IPS-18a (cell line): ENCODE results near the gene SORBS1.
A peak's percentile ranks its signal among the peaks of the same experiment; 100 is the strongest.

Source experiments
- H3K27ac ChIP-seq: one replicate; pipeline ENCODE4 v1.5.1; 2013; ENCODE audit warnings: low read length
- H3K27me3 ChIP-seq: one replicate; pipeline ENCODE4 v1.6.1; 2013; ENCODE audit warnings: mild to moderate bottlenecking, low read length; ENCODE audit not compliant: control insufficient read depth, insufficient read depth
- H3K36me3 ChIP-seq: one replicate; pipeline ENCODE4 v1.6.1; 2013; ENCODE audit warnings: low read depth, low read length; ENCODE audit not compliant: control insufficient read depth
- H3K4me1 ChIP-seq: one replicate; pipeline ENCODE4 v1.6.1; 2013; ENCODE audit warnings: low read depth, low read length; ENCODE audit not compliant: control insufficient read depth
- H3K4me3 ChIP-seq: one replicate; pipeline ENCODE4 v1.5.1; 2013; ENCODE audit warnings: low read length
- H3K9ac ChIP-seq: one replicate; pipeline ENCODE4 v1.6.1; 2013; ENCODE audit warnings: mild to moderate bottlenecking, low read length, moderate library complexity
- H3K9me3 ChIP-seq: one replicate; pipeline ENCODE4 v1.6.1; 2013; ENCODE audit warnings: low read depth, low read length; ENCODE audit not compliant: control insufficient read depth

SORBS1 gene

GRCh38 chr10:95422233-95422632, 138.9 kb downstream of the SORBS1 start:
- no peaks in the 10 kb centered on the region for H3K4me1 ChIP-seq
- no peak overlapping the region for H3K27ac ChIP-seq
- peaks cover 9% of the 10 kb centered on the region for H3K36me3 ChIP-seq
- no peak overlapping the region for H3K4me3 ChIP-seq
- H3K27me3 ChIP-seq: no peaks in the 10 kb centered on the region
- no peaks in the 10 kb centered on the region for H3K9me3 ChIP-seq
- no peak overlapping the region for H3K9ac ChIP-seq

- no peaks in the 10 kb centered on the region for H3K9me3 ChIP-seq
- H3K27me3 ChIP-seq: no peaks in the 10 kb centered on the region
- H3K4me3 ChIP-seq: no peak overlapping the region
- H3K36me3 ChIP-seq: peaks cover 6% of the 10 kb centered on the region
- no peaks in the 10 kb centered on the region for H3K4me1 ChIP-seq
- no peak overlapping the region for H3K27ac ChIP-seq
- H3K9ac ChIP-seq: no peak overlapping the region
Measured at GRCh38 chr10:95421782-95422181, 139.4 kb downstream of the SORBS1 start.

GRCh38 chr10:95419399-95419798, 141.8 kb downstream of the SORBS1 start:
- no peak overlapping the region for H3K9ac ChIP-seq
- H3K27ac ChIP-seq: no peak overlapping the region
- no peaks in the 10 kb centered on the region for H3K9me3 ChIP-seq
- no peaks in the 10 kb centered on the region for H3K4me1 ChIP-seq
- peaks cover 6% of the 10 kb centered on the region for H3K36me3 ChIP-seq
- no peaks in the 10 kb centered on the region for H3K27me3 ChIP-seq
- no peak overlapping the region for H3K4me3 ChIP-seq

- H3K4me3 ChIP-seq: no peak overlapping the region
- no peak overlapping the region for H3K27ac ChIP-seq
- peaks cover 6% of the 10 kb centered on the region for H3K36me3 ChIP-seq
- no peaks in the 10 kb centered on the region for H3K27me3 ChIP-seq
- H3K4me1 ChIP-seq: no peaks in the 10 kb centered on the region
- no peak overlapping the region for H3K9ac ChIP-seq
- no peaks in the 10 kb centered on the region for H3K9me3 ChIP-seq
Measured at GRCh38 chr10:95416973-95417372, 144.2 kb downstream of the SORBS1 start.

- H3K4me1 ChIP-seq: no peaks in the 10 kb centered on the region
- no peak overlapping the region for H3K27ac ChIP-seq
- H3K27me3 ChIP-seq: no peaks in the 10 kb centered on the region
- H3K9ac ChIP-seq: no peak overlapping the region
- H3K9me3 ChIP-seq: no peaks in the 10 kb centered on the region
- no peak overlapping the region for H3K4me3 ChIP-seq
- H3K36me3 ChIP-seq: peaks cover 6% of the 10 kb centered on the region
Measured at GRCh38 chr10:95416270-95416669, 144.9 kb downstream of the SORBS1 start.

- no peak overlapping the region for H3K27ac ChIP-seq
- H3K36me3 ChIP-seq: peaks cover 4% of the 10 kb centered on the region
- no peak overlapping the region for H3K9ac ChIP-seq
- H3K9me3 ChIP-seq: no peaks in the 10 kb centered on the region
- peaks cover 3% of the 10 kb centered on the region for H3K4me1 ChIP-seq
- H3K27me3 ChIP-seq: no peaks in the 10 kb centered on the region
- no peak overlapping the region for H3K4me3 ChIP-seq
Measured at GRCh38 chr10:95415621-95416031, 145.5 kb downstream of the SORBS1 start.

GRCh38 chr10:95414844-95415485, 146.2 kb downstream of the SORBS1 start:
- Histone ChIP-seq H3K4me1 (peaks cover 9% of the 10 kb centered on the region), H3K27me3 (no peaks in the 10 kb centered on the region), H3K36me3 (no peaks in the 10 kb centered on the region), H3K9ac (no peak overlapping the region), H3K27ac (no peak overlapping the region), H3K4me3 (no peak overlapping the region), H3K9me3 (no peaks in the 10 kb centered on the region)

- no peaks in the 10 kb centered on the region for H3K9me3 ChIP-seq
- H3K36me3 ChIP-seq: no peaks in the 10 kb centered on the region
- peaks cover 17% of the 10 kb centered on the region for H3K4me1 ChIP-seq
- no peaks in the 10 kb centered on the region for H3K27me3 ChIP-seq
- no peak overlapping the region for H3K4me3 ChIP-seq
- H3K27ac ChIP-seq: no peak overlapping the region
- H3K9ac ChIP-seq: no peak overlapping the region
Measured at GRCh38 chr10:95414016-95414830, 146.9 kb downstream of the SORBS1 start.

GRCh38 chr10:95413588-95413987, 147.6 kb downstream of the SORBS1 start:
- no peak overlapping the region for H3K27ac ChIP-seq
- H3K36me3 ChIP-seq: no peaks in the 10 kb centered on the region
- H3K4me3 ChIP-seq: no peak overlapping the region
- no peaks in the 10 kb centered on the region for H3K9me3 ChIP-seq
- H3K9ac ChIP-seq: no peak overlapping the region
- H3K27me3 ChIP-seq: no peaks in the 10 kb centered on the region
- peaks cover 23% of the 10 kb centered on the region for H3K4me1 ChIP-seq

- H3K9me3 ChIP-seq: no peaks in the 10 kb centered on the region
- H3K4me1 ChIP-seq: peaks cover 24% of the 10 kb centered on the region
- H3K4me3 ChIP-seq: no peak overlapping the region
- H3K27me3 ChIP-seq: no peaks in the 10 kb centered on the region
- H3K27ac ChIP-seq: no peak overlapping the region
- H3K36me3 ChIP-seq: peaks cover 3% of the 10 kb centered on the region
- H3K9ac ChIP-seq: no peak overlapping the region
Measured at GRCh38 chr10:95411635-95412034, 149.5 kb downstream of the SORBS1 start.

GRCh38 chr10:95408983-95409873, 151.9 kb downstream of the SORBS1 start:
- Histone ChIP-seq H3K27ac (peak overlapping the region; percentile 79), H3K36me3 (peaks cover 10% of the 10 kb centered on the region), H3K4me3 (peak overlapping the region; percentile 33), H3K9ac (peak overlapping the region; percentile 19), H3K4me1 (peaks cover 24% of the 10 kb centered on the region), H3K9me3 (no peaks in the 10 kb centered on the region), H3K27me3 (no peaks in the 10 kb centered on the region)
